ENCODE results near the gene CUL7. TPM values are rescaled to one million over a fixed set of nuclear protein-coding genes. Genes with fewer than 3 reads are reported as not detected.

The CUL7 gene
- total and polyA plus RNA-seq, 7 experiments from 2014 or later, result 2.9 to 14.5 (median 11.6) TPM

DNA sequence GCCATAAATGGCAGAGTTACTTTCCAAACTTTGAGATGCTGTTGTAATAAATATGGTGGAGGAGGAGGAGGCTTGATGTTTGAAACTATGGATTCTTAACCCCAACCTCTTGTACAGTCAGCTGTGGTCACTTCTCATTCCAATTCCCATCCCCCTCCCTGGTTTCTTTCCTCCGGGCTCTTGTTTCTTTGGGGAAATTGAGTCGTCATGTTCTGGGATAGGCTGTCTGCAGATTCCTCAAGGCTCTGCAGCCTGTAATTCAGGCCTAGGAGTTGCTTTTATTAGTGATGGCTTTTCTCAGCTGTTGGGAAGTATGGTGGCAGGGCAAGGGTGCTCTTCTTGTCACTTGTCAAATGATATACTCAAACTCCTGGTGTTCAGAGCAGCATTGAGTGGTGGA is 25.0 kb upstream of the CUL7 start:
- no peak overlapping the region for H3K27ac ChIP-seq (ENCODE audit: low read depth, low read length)
- no peaks in the 10 kb centered on the region for H3K27me3 ChIP-seq (ENCODE audit: control insufficient read depth in 2 of 2, insufficient read depth in 2 of 2, low read length in 2 of 2)
- H3K4me1 Mint-ChIP-seq, result peaks cover 0 to 8% (median 0%) of the 10 kb centered on the region in 7 donors
- no peaks in the 10 kb centered on the region for H3K9me3 Mint-ChIP-seq
- no peak overlapping the region for H3K27ac Mint-ChIP-seq
- intact Hi-C loops (cut with micrococcal nuclease), result no loop called here
- no peaks in the 10 kb centered on the region for H3K9me3 ChIP-seq (ENCODE audit: control insufficient read depth in 2 of 3, low read length in 3 of 3)
- DNase-seq (no peak), ATAC-seq (no peak)
- H3K27me3 Mint-ChIP-seq, result peaks cover 15 to 52% (median 18%) of the 10 kb centered on the region in 5 donors
- H3K36me3 ChIP-seq (ENCODE audit: control insufficient read depth in 2 of 3, insufficient read depth in 3 of 3, low read length in 3 of 3), result peaks cover 0 to 3% (median 0%) of the 10 kb centered on the region in 3 experiments
- no peak overlapping the region for H3K4me3 ChIP-seq (ENCODE audit: low read length)
- peaks cover 0 to 6% (median 0%) of the 10 kb centered on the region in 5 donors for H3K36me3 Mint-ChIP-seq
- H3K4me1 ChIP-seq (ENCODE audit: control insufficient read depth in 2 of 2, insufficient read depth in 2 of 2, low read length in 2 of 2), result no peaks in the 10 kb centered on the region
- ChIA-PET CTCF (interaction anchor here (0.6 kb wide), 1 partner anchor 110 kb away, joined by 3 read pairs; no protein-coding TSS in a partner anchor), POLR2A (interaction anchor here (1.0 kb wide), 1 partner anchor 17 kb away, joined by 4 read pairs; no protein-coding TSS in a partner anchor)
- peak overlapping the region in 1 of 10 donors; percentile 9 for H3K4me3 Mint-ChIP-seq

DNA sequence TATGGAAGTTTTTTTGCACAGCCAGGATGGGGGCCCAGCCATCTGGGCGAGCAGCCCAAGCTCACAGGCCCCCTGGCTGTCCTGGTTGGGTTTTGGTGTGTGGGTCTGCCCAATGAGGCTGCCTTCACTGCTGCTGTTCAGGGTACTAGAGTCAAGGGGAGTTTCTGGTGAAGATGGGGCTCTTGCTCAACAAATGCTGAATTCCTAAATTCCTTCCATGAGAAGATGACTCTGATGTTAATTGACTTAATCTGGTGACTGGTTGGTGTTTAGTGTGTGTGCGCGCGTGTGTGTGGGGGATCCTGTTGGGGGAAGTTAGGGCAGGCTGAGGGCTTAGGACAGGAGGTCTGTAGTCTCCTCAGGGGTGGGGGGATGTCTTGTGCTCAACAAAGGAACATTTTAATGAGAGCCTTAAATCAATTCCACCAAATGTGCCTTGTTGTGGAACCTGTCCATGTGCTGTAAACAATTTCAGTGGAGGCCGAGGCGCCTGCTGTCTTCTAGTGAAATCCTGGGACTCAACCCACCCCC is 24.4 kb upstream of the CUL7 start:
- no peak for DNase-seq
- POLR2A ChIA-PET, result interaction anchor here (0.6 kb wide), 1 partner anchor 12 kb away, joined by 3 read pairs; no protein-coding TSS in a partner anchor

DNA sequence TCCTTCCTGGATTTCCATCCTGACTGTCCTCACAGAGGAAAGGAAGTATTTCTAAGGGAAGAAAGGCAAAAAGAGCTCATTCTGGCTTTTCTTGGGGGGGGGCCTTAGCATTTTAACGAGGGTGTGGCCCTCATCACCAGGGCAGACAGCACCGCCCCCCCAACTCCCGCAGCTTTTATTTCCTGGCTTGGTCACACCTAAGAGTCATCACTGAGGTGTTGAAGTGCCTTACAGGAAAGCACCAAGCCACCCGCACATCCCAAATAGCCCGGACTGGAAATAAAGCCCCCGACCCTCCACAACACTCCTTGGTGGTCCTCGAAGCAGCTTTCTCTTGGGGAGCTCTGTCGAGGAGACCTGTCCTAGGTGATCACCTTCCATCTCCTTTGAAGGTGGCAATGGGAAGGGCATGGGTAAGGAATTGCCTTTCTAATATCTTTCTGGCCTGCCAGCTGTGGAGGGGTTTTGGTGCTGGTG is 23.7 kb upstream of the CUL7 start:
- POLR2A ChIA-PET, result interaction anchor here (0.6 kb wide), 2 partner anchors 13 to 46 kb away, joined by 3 to 4 read pairs; no protein-coding TSS in a partner anchor
- H3K4me3 ChIP-seq (ENCODE audit: low read length), result no peak overlapping the region
- H3K4me3 Mint-ChIP-seq, result peak overlapping the region; percentile 19 to 77 (median 68)
- H3K9me3 ChIP-seq (ENCODE audit: control insufficient read depth in 2 of 3, low read length in 3 of 3), result no peaks in the 10 kb centered on the region
- no peak overlapping the region for H3K27ac ChIP-seq (ENCODE audit: low read depth, low read length)
- intact Hi-C loops (cut with micrococcal nuclease), result no loop called here
- H3K27me3 ChIP-seq (ENCODE audit: control insufficient read depth in 2 of 2, insufficient read depth in 2 of 2, low read length in 2 of 2), result no peaks in the 10 kb centered on the region
- CTCF ChIA-PET, result no interaction called here
- no peak overlapping the region for H3K27ac Mint-ChIP-seq
- peaks cover 0 to 15% (median 0%) of the 10 kb centered on the region in 3 experiments for H3K36me3 ChIP-seq (ENCODE audit: control insufficient read depth in 2 of 3, insufficient read depth in 3 of 3, low read length in 3 of 3)
- no peak for ATAC-seq
- no peaks in the 10 kb centered on the region for H3K4me1 ChIP-seq (ENCODE audit: control insufficient read depth in 2 of 2, insufficient read depth in 2 of 2, low read length in 2 of 2)
- peaks cover 0 to 12% (median 8%) of the 10 kb centered on the region in 5 donors for H3K36me3 Mint-ChIP-seq
- DNase-seq, result no peak
- H3K27me3 Mint-ChIP-seq, result peaks cover 15 to 45% (median 18%) of the 10 kb centered on the region in 5 donors
- no peaks in the 10 kb centered on the region for H3K9me3 Mint-ChIP-seq
- H3K4me1 Mint-ChIP-seq, result peaks cover 0 to 8% (median 0%) of the 10 kb centered on the region in 7 donors

More for the DNA sequence above, 24.4 kb upstream of the CUL7 start:
- no peak for ATAC-seq
- Histone ChIP-seq H3K27me3 (ENCODE audit: control insufficient read depth in 2 of 2, insufficient read depth in 2 of 2, low read length in 2 of 2) (no peaks in the 10 kb centered on the region), H3K9me3 (ENCODE audit: control insufficient read depth in 2 of 3, low read length in 3 of 3) (no peaks in the 10 kb centered on the region), H3K27ac (ENCODE audit: low read depth, low read length) (no peak overlapping the region), H3K4me3 (ENCODE audit: low read length) (no peak overlapping the region), H3K36me3 (ENCODE audit: control insufficient read depth in 2 of 3, insufficient read depth in 3 of 3, low read length in 3 of 3) (peaks cover 0 to 8% (median 0%) of the 10 kb centered on the region in 3 experiments), H3K4me1 (ENCODE audit: control insufficient read depth in 2 of 2, insufficient read depth in 2 of 2, low read length in 2 of 2) (no peaks in the 10 kb centered on the region)
- Mint-ChIP-seq H3K27me3 (peaks cover 15 to 45% (median 18%) of the 10 kb centered on the region in 5 donors), H3K27ac (no peak overlapping the region), H3K4me3 (peak overlapping the region in 8 of 10 donors; percentile 13 to 77 (median 43)), H3K9me3 (no peaks in the 10 kb centered on the region), H3K4me1 (peaks cover 0 to 8% (median 0%) of the 10 kb centered on the region in 7 donors), H3K36me3 (peaks cover 0 to 7% (median 1%) of the 10 kb centered on the region in 5 donors)
- intact Hi-C loops (cut with micrococcal nuclease), result no loop called here
- CTCF ChIA-PET, result no interaction called here

DNA sequence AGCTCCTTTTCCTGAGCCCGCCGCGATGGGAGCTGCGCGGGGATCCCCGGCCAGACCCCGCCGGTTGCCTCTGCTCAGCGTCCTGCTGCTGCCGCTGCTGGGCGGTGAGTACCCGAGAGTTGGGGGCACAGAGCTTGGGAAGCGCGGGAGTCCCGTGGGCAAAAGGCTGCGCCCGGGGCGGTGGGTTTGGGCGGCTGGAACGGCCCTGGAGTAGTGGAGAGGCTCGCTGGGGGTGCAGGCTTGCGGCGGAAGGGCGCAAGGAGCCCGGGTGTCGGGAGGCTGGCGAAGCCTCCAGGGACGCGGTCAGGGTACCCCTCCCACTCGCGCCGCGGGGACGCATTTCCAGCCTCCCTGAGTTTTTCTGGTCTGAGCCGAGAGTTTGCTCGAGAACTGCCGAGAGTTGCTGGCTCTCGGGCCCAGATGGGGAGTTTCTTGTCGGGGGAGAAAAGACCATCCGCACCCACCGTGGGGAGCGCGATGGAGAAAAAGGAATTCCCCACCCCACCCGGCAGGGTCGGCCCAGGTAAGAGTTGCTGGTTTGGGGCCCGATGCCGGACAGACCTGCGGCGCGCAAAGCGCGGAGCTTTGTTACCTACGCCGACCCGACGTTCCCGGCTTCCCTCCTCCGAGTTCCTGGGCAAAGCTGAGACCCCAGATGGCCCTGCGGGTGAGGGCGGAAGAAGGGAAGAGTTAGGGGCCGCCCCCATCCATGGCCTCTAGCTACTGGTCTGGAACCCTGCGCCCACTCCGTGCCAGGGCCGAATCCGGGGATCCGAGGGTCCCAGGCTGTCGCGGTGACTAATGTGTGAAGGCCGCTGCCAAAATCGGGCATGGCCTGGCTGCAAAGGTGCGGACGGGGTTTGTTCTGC is 23.0 kb upstream of the CUL7 start:
- Histone ChIP-seq H3K4me3 (ENCODE audit: low read length) (no peak overlapping the region), H3K9me3 (ENCODE audit: control insufficient read depth in 2 of 3, low read length in 3 of 3) (no peaks in the 10 kb centered on the region), H3K27me3 (ENCODE audit: control insufficient read depth in 2 of 2, insufficient read depth in 2 of 2, low read length in 2 of 2) (no peaks in the 10 kb centered on the region), H3K4me1 (ENCODE audit: control insufficient read depth in 2 of 2, insufficient read depth in 2 of 2, low read length in 2 of 2) (no peaks in the 10 kb centered on the region), H3K27ac (ENCODE audit: low read depth, low read length) (peak overlapping the region; percentile 14), H3K36me3 (ENCODE audit: control insufficient read depth in 2 of 3, insufficient read depth in 3 of 3, low read length in 3 of 3) (peaks cover 0 to 20% (median 0%) of the 10 kb centered on the region in 3 experiments)
- DNase-seq, result peak in 2 of 9 donors; percentile 10 to 29
- ATAC-seq, result peak; percentile 20
- no peak overlapping the region for H3K27ac Mint-ChIP-seq
- H3K27me3 Mint-ChIP-seq, result peaks cover 15 to 43% (median 18%) of the 10 kb centered on the region in 5 donors
- H3K9me3 Mint-ChIP-seq, result no peaks in the 10 kb centered on the region
- ChIA-PET CTCF (no interaction called here), POLR2A (interaction anchor here (0.6 to 1.8 kb wide), 2 partner anchors 16 to 46 kb away, joined by 4 read pairs; no protein-coding TSS in a partner anchor)
- peaks cover 0 to 19% (median 14%) of the 10 kb centered on the region in 5 donors for H3K36me3 Mint-ChIP-seq
- peaks cover 0 to 8% (median 0%) of the 10 kb centered on the region in 7 donors for H3K4me1 Mint-ChIP-seq
- H3K4me3 Mint-ChIP-seq, result peak overlapping the region; percentile 19 to 77 (median 68)
- intact Hi-C loops (cut with micrococcal nuclease), result no loop called here

- Histone ChIP-seq H3K4me3 (ENCODE audit: low read length) (no peak within 1 kb of the TSS), H3K27me3 (ENCODE audit: control insufficient read depth in 2 of 2, insufficient read depth in 2 of 2, low read length in 2 of 2) (no peaks in the 10 kb centered on the region), H3K4me1 (ENCODE audit: control insufficient read depth in 2 of 2, insufficient read depth in 2 of 2, low read length in 2 of 2) (no peaks in the 10 kb centered on the region), H3K9me3 (ENCODE audit: control insufficient read depth in 2 of 3, low read length in 3 of 3) (no peaks in the 10 kb centered on the region), H3K36me3 (ENCODE audit: control insufficient read depth in 2 of 3, insufficient read depth in 3 of 3, low read length in 3 of 3) (peaks cover 0 to 27% (median 0%) of the 10 kb centered on the region in 3 experiments), H3K27ac (ENCODE audit: low read depth, low read length) (peak within 1 kb of the TSS; percentile 14)
- DNase-seq (peak in 4 of 9 donors; percentile 32 to 59 (median 33)), ATAC-seq (peak; percentile 67)
- ChIA-PET POLR2A (interaction anchor here (1.2 to 1.8 kb wide), 2 partner anchors 15 to 22 kb away, joined by 3 to 4 read pairs; partner anchors contain the start of gene CUL7), CTCF (no interaction called here)
- H3K4me3 Mint-ChIP-seq, result peak within 1 kb of the TSS; percentile 48 to 77 (median 68)
- H3K4me1 Mint-ChIP-seq, result peaks cover 0 to 8% (median 0%) of the 10 kb centered on the region in 7 donors
- intact Hi-C loops (cut with micrococcal nuclease), result no loop called here
- peaks cover 15 to 39% (median 16%) of the 10 kb centered on the region in 5 donors for H3K27me3 Mint-ChIP-seq
- no peak within 1 kb of the TSS for H3K27ac Mint-ChIP-seq
- H3K9me3 Mint-ChIP-seq, result no peaks in the 10 kb centered on the region
- H3K36me3 Mint-ChIP-seq, result peaks cover 0 to 24% (median 15%) of the 10 kb centered on the region in 5 donors
Measured at GRCh38 chr6:43075670-43076463, 22.2 kb upstream of the CUL7 start, which contains the start of gene PTK7. PTK7 (plus strand) TSS chr6:43076314; CDS start chr6:43076489, 175 bp downstream.
